Fibroblast of the conjunctiva (primary cell): ENCODE results near the gene GFPT1.

Source experiments
- DNase-seq: peaks from one replicate; pipeline ENCODE4 v3.0.0-alpha.2; 2010; ENCODE audit warnings: low read depth

GFPT1 gene

DNA sequence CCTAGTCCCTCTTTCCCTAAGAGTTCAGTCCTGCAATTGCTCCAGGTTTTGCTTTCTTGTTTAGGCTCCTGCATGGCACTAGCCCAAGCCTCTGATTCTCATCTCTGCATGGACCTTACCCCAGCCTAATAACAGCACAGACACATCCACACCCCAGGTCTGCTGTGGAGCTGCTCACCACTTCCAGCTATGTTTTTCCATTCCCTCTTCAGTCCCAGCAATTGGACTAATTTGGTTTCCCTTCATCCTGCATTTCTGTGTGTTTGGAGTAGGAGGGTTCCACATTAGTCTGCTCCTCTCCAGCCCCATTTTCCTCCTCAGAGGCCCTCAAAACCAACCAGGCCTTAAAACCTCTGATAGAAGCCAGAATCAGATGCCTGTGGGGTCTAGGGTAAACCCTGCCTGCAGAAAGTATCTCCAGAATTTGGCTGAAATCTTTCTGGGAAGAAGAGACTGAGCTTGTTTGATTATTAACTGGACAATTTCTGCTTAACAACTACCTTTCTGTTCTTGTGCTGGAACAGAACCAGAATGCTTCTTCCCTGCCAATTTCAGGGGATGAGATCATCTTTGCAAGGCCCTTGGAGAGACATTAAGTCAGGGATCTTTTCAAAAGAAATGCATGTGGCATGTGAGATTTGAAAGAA lies 95.9 kb downstream of the GFPT1 start:
- DNase-seq = peak; percentile 40

DNA sequence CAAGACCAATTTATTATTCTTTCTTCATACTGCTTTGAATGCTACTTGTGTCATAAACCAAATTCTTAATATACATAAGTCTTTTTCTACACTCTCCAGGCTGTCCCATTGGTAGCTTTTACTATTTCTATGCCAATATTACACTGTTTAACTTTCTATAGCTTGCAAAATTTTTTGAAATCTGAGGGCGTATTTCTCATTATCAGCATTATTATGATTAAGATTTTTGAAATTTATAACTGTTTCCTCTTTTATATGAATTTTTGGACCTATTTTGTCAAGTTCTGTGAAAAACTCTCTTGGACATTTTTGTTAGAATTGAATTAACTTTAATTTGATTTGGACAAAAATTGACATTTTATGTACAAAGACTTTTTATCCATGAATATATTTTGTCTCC lies 98.6 kb downstream of the GFPT1 start:
- no peak for DNase-seq

DNA sequence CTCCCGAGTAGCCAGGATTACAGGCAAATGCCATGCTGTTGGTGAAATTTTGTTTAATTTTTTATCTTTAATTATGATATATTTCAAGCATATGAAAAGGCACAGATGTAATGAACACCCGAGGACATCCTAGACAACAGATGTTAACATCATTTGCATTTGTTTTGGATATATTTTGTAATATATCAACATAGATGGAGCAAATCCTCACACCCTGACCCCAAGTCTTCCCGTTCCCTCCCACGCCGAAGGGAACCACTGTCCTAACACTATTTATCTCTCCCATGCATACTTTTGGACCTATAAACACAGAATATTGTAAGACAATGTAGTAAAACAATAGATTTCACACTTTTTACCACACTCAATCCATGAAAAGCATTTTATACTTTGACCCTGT lies 99.5 kb downstream of the GFPT1 start:
- DNase-seq = no peak

DNA sequence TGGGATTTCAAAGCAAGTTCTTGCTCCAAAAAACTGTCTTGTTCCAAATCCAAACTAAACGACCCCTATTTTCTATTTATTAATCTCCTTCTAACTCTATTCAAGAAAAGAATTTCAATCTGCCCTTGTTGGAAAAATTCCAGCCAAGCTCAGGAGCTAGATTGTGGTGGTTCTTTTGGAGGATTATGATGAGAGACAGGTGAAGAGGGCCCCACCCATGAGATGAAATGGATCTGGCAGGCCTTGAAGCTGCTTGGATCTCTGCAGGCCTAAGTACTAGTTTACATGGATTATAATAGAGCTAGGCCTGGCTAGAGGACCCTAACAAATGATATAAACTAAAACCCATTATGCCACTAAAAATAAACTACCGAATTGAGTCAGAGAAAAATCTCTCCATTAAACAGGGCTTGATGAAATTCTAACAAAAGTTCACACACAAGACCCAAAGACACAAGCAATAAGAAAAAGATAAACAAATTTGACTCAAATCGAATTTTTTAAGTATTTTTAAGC lies 101.6 kb downstream of the GFPT1 start:
- no peak for DNase-seq

DNA sequence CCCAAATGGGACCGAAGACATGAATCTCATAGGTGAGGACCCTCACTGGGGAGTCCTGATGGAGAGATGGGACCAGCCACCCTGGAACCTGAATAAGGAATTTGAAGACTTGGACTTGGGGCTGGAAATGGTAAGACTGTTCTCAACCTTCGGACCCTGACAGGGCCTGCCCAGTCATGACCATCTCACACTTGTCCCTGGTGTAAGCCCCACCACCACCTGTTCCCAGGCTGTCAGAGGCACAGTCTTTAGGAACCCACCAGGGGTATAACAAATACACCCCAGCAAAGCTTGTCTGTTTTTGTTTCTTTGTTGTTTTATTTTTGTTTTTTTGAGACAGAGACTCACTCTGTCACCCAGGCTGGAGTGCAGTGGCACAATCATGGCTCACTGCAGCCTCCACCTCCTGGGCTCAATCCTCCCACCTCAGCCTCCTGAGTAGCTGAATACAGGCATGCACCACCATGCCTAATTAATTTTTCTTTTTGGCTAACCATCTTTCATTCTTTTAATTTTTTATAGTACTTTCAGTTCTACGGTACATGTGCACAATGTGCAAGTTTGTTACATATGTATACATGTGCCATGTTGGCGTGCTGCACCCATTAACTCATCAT lies 106.1 kb downstream of the GFPT1 start:
- no peak for DNase-seq

DNA sequence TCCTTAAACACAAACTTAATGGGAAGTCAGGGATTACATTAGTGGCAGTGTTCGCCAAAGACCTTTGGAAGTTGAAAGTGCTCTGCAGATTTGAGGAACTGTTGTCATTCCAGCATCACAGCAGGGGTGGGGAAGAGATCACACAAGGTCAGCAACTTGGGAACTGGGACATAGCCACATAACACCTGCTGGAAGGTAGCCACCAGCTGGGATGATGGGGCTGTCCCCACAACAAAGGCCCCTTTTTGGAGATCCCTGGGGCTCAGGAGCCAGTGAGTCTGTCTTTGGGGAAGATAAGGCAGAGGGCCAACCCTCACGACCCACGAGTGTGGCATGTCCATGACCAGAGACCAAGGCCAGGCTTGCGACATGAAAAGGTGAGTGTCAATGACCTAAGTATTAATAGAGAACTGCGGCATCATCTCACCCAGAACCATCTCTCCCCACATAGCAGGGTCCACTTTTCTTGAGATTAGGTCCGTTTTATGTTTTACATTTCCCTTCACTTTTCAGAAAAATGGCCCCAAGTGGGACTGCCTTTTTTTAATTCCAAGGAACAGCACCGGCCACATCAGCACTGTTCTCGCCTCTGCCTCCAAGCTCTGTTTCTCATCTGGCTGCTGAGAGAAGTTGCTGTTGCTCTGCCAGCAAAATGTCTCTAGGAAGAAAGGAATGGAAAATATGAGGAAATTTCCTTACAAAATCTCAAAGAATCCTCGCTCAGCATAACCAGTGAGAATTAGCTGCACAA lies 106.9 kb downstream of the GFPT1 start:
- DNase-seq = no peak

DNA sequence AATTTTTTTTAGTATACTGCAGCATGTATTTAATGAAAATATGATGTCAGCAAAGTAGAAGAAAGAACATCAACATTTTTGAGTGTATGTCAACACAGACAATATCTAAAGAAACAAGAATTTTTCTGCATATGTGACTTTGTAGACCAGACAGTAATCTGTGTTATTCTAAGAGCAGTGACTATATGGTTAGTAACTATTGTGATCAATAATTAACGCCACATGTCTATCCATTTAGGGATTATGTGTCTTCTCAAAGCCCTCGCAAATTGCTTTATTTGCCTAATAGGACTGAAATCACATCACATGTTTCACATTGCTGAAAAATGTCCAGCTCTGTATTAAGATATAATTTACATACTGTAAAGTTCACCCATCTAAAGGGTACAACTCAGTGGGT lies 107.8 kb downstream of the GFPT1 start:
- no peak for DNase-seq

DNA sequence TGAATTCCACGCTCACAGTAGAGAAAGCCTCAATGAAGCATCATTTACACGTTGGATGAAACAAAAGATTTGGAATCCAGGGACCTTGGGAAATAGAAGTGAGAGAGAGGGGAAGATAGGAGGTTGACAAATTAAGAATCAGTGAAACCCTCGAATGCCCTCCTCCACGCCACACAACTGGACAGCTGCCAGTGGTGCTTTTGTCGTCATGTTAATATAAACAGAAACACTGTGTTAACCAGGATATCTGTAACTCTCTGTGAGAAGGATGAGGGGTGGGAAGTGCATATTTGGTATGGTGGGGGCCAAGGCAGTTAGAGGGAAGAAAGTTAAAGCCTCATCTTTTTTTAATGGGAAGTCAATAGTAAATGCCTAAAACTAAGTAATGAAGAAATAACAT lies 108.7 kb downstream of the GFPT1 start:
- no peak for DNase-seq

DNA sequence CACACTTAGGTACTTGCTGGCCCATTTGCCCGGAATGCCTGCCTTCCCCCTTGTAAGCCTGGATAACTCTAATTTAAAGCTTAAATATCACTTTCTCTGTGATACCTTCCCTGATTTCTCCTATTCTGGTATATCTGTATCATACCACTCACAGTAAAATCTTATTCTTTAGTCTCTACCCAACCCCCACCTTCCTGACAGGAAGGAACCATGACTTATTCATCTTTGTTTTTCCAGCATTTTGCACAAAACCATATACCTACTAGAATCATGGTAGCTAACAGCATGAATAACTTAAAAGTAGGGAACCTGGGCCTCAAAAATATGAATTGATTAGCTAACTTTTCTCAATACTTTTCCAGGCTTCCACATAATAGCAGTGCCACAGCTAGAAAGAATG lies 111.5 kb downstream of the GFPT1 start:
- DNase-seq = no peak

DNA sequence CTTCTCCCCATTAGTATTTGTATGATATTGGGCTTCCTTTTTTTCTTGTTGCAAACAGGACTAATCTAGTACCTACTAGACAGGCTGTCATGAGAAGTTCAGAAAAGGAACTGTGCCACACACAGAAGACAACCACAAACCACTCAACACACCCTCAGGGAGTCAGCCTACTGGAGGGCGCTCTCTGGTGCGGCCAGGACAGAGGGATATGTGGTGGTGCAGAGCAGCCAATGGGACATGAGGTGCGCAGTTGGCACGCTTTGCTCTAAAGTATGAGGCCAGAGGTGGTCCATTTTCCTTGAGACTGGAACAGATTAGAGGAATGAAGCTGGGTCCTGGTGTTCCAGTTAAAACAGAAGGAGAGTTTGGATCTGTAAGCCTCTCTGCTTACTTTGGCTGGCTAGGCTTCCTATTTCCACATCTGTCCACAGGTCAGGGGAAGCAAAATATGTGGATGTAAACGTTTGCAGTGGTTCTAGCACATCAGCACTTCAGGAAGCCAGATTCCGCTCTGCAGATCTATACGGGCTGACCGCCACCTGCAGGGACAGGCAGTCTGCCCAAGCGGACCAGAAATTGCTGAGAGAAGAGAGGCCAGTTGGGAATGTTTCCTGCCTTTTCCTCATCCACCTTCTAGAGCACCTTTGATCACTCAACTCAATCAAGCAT lies 114.1 kb downstream of the GFPT1 start:
- DNase-seq = no peak

DNA sequence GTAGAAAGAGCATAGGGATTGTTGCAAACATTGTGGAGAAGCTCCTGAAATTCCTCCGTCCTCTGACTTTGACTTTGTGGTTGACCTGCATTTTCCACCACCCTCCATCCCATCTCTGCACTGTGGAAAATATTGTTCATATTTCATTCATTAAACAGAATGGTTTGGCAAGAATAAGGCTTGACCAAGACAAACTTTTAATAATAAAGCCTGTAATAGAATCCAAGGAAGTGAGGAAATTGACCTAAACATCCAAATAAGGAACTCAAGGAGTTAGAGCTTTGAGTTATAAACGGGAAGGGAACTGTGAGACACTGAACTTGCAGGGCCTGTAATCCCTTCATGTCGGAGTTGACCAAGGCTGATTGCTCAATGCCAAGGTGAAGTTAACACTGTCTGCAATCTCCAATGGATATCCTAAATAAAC lies 115.2 kb downstream of the GFPT1 start:
- DNase-seq = no peak
